Islet of Langerhans (tissue), 1 donor: ENCODE measurements around the gene C3orf18.

Experiments used
- FAIRE-seq: peaks from one replicate; lab custom pipeline; 2011; peaks lifted over from hg19 to GRCh38; lab: Jason Lieb, UNC

Gene C3orf18

DNA sequence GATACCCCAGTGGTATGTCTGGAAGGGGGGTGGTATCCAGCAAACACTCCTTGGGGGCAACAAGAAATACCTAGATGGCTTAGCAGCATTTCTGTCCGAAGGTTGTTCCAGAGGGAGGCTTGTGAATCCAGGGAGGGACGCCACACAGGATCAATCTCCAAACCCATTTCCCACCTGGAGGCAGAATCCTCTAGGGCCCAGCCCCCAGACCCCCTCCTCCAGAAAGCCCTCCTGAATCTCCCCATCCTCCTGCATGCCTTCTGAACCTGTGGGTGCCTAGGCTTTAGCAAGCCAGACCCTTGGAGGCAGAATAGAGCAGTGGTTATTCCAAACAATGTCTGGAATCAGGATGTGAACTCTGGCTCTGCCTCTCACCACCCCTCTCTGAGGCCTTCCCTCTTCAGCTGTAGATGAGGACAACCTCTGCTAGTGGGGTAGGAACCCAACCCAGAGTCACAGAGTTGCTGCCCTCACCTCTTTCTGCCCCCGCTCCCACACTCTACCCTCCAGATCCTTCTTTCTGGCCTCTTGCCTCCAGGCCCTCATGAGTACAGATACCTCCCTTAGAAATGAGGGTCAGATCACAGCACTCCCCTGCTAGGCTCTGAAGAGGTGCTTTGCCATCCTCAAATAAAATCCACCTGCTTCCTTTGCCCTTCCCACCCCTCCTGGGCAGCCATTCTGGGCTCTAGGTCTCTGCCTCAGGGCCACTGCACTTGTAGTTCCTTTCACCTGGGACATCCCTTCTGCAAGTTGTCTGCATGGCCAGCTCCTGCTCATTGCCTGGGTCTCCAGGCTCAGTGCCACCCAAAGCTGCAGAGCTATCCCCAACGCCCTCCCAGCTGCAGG, 35.9 kb upstream of the C3orf18 start:
- FAIRE-seq = no peak

DNA sequence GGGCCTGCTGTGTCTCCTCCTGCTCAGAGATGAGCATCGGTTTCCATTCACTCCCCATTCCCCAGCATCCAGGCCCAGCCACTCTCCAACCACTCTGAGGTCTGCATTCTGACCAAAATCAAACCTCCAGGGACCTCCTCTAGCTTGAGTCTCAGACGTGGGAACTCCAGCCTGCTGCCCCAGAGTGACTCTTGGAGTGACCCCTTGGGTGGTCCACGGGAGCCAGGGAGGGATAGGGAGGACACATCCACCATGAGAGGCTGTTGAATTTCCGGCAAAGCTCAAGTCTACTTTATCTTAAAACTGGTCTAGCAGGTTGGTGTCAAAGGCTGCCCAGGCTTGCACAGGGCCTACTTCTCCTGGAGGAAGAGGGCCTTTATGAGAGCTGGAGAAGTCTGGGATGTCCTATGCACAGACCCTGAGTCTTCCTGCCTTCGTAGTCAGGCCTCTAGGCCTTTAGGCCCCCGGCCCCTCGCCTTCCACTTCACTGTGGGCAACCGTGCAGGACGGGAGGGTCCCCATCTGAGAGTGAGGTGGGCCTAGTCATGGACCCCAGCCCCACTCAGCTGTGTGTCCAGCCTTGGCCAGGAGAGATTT, 35.1 kb upstream of the C3orf18 start:
- FAIRE-seq = no peak

DNA sequence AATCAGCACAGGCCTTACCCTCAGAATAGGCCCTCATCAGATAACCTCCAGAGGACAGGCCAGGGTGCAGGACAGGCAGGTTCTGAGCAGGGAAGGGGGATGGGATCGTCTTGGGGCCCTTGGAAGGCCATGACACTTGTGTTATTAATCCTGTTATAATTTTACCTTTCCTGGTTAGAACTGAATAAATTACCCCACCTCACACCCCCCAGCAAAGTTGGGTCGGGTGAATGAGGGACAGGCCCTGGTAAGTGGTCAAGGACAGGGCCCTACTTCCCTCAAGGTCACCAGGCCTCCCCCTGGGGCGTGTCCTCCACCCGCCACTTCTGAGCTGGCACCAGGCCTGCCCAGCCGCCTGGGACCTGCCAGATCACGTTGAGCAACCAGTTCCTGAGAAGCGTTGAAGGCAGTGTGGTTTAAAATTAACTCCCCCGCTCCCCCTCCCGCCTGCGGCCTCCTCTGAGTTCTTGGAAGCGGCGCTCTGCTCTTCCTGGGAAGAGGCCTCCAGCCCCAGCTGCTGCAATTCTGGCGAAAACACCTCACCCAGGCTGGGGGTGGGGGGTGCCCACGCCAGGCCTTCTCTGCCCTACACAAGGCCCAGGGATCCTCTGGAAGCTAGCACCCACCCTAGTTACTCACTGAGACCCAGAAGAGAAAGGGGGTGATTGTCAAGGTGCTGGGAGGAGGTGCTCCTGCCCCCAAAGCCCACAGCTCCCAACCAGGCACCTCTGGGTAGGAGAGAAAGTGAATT, 33.5 kb upstream of the C3orf18 start:
- no peak for FAIRE-seq

DNA sequence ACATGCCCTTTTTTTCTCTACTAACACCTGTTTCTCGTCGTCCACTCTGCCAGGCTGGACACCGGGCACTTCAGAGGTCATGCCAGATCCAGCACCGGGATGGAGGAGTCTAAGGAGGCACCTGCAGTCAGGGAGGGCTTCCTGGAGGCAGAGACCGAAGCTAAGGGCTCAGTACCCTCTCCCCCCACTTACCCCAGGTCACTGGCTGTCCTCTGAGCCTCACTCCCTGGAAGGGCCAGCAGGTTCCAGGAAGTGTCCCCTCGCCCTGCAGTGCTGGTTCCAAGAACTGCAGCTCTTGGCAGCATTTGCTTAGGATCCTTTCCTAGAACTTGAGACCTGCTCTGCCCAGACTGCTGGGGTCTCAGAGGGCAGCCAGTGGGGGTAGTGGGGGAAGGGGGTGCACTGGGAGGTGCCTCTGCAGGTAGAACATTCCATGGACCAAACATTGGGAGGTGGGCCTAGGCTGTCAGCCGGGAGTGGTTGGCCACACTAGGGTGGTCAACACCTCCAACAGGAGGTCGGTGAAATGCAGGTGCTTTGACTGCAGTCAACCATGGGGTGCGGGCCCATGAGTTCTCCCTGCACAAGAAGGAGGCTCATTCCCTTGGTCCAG, 32.7 kb upstream of the C3orf18 start:
- no peak for FAIRE-seq

DNA sequence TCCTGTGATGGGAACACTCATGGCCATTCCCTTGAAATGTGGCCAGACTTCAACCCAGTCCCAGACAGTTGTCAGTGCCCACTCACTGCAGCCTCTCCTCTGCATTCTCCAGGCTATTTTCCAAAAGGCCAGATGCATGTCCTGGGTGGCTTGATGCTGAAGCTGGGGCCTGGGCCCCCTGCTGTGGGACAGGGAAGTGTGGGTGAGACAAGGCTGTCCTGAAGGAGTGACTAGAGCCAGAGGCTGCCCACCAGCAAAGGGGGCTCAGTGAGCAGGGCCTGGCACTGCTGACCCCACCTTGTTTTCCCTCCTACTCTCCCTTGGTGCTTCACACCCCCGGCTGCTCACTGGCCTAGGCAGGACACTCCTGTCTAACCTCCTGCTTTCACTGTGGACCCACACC, 32.2 kb upstream of the C3orf18 start:
- FAIRE-seq = no peak

DNA sequence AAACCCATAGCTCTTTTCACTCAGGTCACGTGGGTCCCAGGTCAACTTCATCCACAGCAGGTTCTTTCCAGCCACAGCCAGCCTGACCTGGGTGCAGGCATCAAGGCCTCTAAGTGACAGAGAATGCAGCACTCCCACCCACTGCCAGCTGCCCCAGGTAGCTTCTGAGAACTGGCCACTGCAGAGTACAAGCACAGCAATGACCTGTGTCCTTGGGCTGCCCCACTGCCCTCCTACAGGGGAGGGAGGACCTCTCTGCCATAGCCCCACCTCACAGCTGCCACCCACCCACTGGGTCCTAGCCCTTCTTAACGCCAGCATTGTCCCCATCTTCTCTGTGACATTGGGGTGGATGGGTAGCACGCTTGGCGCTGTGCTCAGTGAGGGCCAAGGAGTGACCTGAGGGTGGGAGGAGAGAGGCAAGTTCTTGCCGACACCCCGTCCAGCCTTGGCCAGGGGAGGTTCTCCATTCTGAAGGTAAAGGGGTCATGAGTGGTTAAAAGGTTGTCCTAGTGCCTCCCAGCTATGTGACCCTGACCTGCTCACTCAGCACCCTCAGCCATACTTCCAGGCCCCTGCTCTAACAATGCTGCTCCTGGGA, 31.7 kb upstream of the C3orf18 start:
- no peak for FAIRE-seq

GRCh38 chr3:50594253-50594785, 26.8 kb upstream of the C3orf18 start:
- no peak for FAIRE-seq

DNA sequence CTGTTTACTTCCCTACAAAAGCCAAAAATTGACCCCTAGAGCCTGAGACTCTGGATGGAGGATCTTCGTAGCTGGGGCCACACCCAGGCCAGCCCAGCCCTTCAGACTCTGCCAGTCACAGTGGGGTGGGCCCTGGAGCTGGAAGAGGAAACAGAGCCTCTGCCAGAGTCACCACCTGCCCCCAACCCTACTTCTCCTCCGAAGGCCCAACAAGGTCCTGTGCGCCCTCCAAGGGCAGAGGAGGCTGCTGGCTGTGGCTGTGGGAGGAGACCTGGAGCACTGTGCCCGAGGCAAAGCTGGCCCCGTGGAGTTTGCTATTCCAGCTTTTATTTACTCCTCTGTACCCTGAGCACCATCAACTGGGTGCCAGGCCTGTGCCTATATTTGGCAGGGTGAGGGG, 25.0 kb upstream of the C3orf18 start:
- FAIRE-seq = no peak

DNA sequence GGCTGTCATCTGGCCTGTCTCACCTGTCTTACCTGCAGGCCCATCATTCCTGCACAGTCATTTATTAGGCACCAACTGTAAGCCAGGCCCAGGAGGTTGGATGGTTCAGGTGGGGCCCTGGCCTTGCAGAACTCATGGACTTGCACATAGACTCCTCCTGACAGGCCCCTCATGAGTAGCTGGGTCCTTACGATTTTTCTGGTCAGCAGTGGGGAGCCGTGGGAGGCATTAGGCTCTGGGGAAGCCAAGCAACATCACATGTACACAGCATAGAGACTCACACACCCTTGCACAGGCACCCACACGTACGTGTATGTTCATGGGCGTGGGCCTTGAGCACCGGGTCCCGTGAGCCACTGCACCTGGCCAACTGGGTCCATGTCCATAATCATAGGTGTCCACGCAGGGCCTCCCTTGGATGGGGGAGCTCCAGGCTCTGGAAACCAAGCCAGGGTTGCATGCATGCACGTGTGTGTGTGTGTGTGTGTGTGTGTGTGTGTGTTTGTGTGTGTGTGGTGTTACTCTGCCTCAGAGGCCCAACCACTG, 23.7 kb upstream of the C3orf18 start:
- FAIRE-seq = no peak

DNA sequence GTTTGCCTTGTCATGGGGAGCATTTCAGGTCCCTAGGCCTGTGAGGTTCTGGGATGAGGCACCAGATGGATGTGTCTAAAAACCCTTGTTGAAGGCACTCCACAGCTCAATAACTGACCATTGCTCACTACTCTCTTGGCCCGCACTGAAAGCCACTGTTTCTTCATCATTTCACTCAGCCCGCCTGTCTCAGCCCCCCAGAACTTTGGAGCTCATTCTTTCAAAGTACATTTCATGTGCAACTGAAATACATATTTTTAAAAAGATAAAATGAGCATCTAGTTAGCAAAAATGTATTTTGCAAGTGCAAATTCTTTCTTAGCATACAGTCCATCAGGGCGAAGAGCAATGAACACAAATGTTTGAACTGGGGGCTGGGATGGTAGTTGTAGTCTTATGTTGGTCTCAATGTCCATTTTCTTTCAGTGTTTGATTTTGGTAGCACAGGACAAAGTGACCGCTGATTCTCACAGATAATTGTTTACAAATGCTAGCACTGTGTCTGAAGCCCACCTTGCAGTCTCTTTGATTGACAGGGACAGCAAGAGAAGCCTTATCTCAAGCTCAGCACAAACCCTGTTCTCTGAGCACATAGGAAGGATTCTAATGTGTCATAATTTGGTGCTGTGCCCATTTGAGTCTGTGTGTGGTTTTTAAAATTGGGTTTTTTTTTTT, 21.3 kb upstream of the C3orf18 start:
- FAIRE-seq = no peak

DNA sequence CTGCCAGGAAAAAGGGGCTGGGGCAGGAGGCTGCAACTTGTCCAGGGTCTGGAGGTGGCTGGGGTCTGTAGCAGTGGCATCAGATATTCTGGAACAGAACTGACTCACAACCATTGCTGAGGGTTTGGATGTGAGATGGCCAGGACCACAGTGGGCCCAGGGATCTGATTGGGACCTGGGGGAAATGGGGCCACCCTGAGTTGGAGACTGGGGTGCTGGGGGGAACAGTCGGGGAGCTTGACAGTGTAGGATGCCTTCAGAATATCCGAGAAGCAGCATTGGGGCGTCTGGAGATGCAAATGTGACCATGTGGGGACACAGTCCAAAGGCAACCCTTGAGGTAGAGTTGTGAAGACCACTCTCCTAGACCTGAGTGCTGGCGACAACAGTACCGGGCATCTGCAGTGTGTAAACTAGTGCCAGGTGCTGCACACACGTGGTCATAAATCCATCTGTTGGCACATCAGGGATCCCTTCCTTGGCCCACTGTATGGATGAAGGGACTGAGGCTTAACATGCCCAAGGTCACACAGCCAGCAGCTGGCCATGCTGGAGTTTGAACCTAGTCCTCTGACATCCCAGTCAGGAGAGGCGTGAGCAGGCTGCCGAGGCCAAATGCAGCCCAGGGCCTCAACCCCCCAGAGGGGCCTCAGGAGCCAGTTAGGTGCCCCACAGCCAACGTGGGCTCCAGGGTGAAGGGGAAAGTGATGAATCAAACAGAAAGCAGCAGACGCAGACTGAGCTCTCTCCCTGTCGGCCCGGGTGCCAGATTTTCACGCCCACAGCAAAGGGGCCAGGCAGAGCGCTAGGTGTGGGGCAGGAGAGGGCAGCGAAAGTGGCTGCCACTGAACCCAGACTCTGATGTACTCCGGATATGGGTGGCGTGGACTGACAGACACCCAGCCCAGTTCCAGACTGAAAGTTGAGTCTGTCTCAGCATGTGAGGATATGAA, 20.5 kb upstream of the C3orf18 start:
- no peak for FAIRE-seq

DNA sequence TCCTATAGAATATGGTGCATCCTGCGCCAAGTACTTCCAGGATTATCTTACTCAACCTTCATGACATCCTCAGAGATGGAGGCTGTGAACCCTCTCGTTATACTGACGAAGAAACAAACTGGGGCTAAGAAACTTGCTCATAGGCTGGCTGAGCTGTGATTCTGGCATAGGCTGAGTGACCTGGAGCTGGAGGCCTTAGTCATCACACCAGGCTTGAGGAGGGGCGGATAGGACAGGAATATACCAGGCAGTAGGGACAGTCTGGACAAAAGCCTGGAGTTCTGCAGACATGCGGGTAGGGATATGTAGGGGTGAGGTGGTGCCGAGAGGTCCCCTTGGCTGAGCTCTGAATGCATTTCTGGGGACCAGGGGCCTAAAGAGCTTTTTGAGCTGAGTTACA, 19.8 kb upstream of the C3orf18 start:
- FAIRE-seq = no peak

- FAIRE-seq = no peak
Observed at GRCh38 chr3:50586763-50587070, 19.2 kb upstream of the C3orf18 start.

GRCh38 chr3:50585919-50586762, 18.6 kb upstream of the C3orf18 start:
- FAIRE-seq = no peak

DNA sequence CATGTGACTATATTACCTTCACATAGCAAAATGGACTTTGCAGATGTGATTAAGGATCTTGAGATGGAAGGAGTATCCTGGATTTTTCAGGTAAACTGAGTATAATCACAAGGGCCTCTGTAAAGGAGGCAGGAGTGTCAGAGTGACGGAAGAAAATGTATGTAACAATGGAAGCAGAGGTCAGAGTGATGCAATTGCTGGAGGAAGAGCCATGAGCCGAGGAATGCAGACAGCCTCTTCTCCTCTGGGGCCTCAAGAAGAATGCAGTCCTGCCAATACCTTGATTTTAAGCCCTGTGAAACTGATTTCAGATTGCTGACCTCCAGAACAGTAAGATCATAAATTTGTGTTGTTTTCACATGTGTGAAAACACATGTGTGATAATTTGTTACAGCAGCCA, 16.8 kb upstream of the C3orf18 start:
- no peak for FAIRE-seq

DNA sequence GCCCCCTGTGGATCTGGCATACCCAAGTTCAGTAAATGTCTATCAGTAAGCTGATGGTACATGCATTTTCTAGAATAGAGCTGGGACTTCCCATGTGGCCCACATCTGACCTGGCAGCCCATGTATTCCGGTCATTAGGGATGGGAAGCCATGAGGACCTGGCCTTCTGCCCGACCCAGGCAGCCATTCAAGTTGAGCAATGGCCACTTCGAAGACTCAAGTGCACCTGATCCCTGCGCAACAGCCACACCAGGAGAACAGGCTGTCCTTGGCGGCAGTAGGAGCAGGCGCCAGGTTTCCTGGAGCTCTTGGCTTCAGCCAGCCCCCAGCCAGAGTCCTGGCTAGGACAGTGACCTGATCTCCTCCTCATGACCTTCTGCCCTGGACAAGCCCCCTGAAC, 16.4 kb upstream of the C3orf18 start:
- FAIRE-seq = no peak

DNA sequence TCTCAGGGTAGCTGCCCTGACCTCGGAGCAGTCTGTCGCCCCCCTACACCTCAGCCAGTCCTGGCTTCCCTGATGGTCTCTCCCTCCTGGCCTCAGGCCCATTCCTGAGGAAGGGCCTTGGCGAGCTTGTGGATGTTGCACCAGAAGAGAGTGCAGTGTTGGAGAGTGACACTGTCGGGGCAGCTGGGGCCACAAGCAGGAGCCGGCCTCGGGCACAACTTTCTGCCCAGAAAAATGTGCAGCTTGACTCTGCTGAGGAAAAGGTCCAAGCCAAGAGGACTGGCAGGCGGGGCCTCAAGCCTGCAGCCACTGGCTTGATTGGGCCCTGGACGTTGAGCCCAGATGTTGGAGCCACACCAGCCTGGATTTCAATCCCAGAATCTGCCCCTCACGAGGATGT, 14.5 kb upstream of the C3orf18 start:
- FAIRE-seq = no peak

GRCh38 chr3:50581459-50581842, 13.9 kb upstream of the C3orf18 start:
- FAIRE-seq = no peak

GRCh38 chr3:50580683-50581458, 13.3 kb upstream of the C3orf18 start:
- no peak for FAIRE-seq
